A549 (cell line): ENCODE data around the gene HCN3.

Experiments used
- CBX2 ChIP-seq: fragments of 200-600 bp; sonication (generic); IDR thresholded peaks from 2 replicates; pipeline ENCODE4 v1.6.1; 2016; ENCODE audit warnings: low read depth, mild to moderate bottlenecking, borderline replicate concordance
- CTCF ChIP-seq: fragments of >200 bp; sonication (Bioruptor Twin); formaldehyde crosslinking; IDR thresholded peaks from 3 replicates; pipeline ENCODE4 v1.5.1; 2016
- JUNB ChIP-seq: fragments of >200 bp; sonication (Bioruptor Twin); formaldehyde crosslinking; IDR thresholded peaks from 2 replicates; pipeline ENCODE4 v1.6.1; 2016
- MYC ChIP-seq: IDR thresholded peaks from 2 replicates; pipeline ENCODE4 v1.6.1; 2012; ENCODE audit warnings: mild to moderate bottlenecking, inconsistent platforms, low read length, improper control_type of control experiment, borderline replicate concordance
- PBX3 ChIP-seq: IDR thresholded peaks from 2 replicates; pipeline ENCODE4 v1.6.1; 2012
- PHF8 ChIP-seq: fragments of 200-600 bp; sonication (generic); IDR thresholded peaks from 2 replicates; pipeline ENCODE4 v1.6.1; 2016; ENCODE audit warnings: low read depth, mild to moderate bottlenecking, antibody characterized with exemption, moderate library complexity, borderline replicate concordance
- POLR2A ChIP-seq: IDR thresholded peaks from 2 replicates; pipeline ENCODE4 v1.6.1; 2012; ENCODE audit warnings: mild to moderate bottlenecking, low read length
- TF ChIP-seq, protein P1 (sequence below): IDR thresholded peaks from 2 replicates; pipeline ENCODE4 v1.6.1; 2012

- TF ChIP-seq PBX3 (no peak), CBX2 (no peak), POLR2A (no peak), JUNB (no peak), CTCF (no peak), MYC (no peak), PHF8 (no peak)
- TF ChIP-seq, protein P1, sequence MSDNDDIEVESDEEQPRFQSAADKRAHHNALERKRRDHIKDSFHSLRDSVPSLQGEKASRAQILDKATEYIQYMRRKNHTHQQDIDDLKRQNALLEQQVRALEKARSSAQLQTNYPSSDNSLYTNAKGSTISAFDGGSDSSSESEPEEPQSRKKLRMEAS = no peak
Measured at GRCh38 chr1:155296661-155297060, 19.4 kb downstream of the HCN3 start.
